Epithelial cell of proximal tubule (primary cell): ENCODE measurements around the gene PACSIN1. TPM values are rescaled to one million over a fixed set of nuclear protein-coding genes. Genes with fewer than 3 reads are reported as not detected.

Source experiments
- DNase-seq: peaks from one replicate; pipeline ENCODE4 v3.0.0-alpha.2; 2011; ENCODE audit warnings: low read depth
- H3K4me3 ChIP-seq: 2 replicates; pipeline ENCODE4 v1.5.1; 2011; ENCODE audit warnings: low read depth, mild to moderate bottlenecking, low read length
- CTCF ChIP-seq: conservative IDR thresholded peaks from 2 replicates; pipeline ENCODE4 v1.5.1; 2012; ENCODE audit warnings: low read depth, mild to moderate bottlenecking, low read length
- total RNA-seq: library from RNA; depleted of rRNA; stranded (reverse); fragments of >200 nt; gene quantifications from 2 replicates; pipeline ENCODE4 v1.2.3, GENCODE V29; 2015

The PACSIN1 gene
- total RNA-seq, 1 donor from 2014 or later, result 1.9 TPM

GRCh38 chr6:34538581-34538980 is 72.7 kb downstream of the PACSIN1 start:
- no peak for DNase-seq
- H3K4me3 ChIP-seq, result no peak overlapping the region
- no peak for TF ChIP-seq CTCF

- no peak for DNase-seq
- no peak overlapping the region for H3K4me3 ChIP-seq
- no peak for TF ChIP-seq CTCF
Observed at GRCh38 chr6:34539181-34539580, 73.3 kb downstream of the PACSIN1 start.

GRCh38 chr6:34540222-34540621 is 74.3 kb downstream of the PACSIN1 start:
- no peak for TF ChIP-seq CTCF
- DNase-seq, result no peak
- no peak overlapping the region for H3K4me3 ChIP-seq

- DNase-seq, result no peak
- H3K4me3 ChIP-seq, result no peak overlapping the region
- TF ChIP-seq CTCF, result no peak
Observed at GRCh38 chr6:34540841-34541240, 75.0 kb downstream of the PACSIN1 start.

GRCh38 chr6:34543421-34543820 is 77.5 kb downstream of the PACSIN1 start:
- no peak for DNase-seq
- no peak overlapping the region for H3K4me3 ChIP-seq
- no peak for TF ChIP-seq CTCF

- no peak for TF ChIP-seq CTCF
Observed at GRCh38 chr6:34544052-34544604, 78.3 kb downstream of the PACSIN1 start.

GRCh38 chr6:34544776-34545471 is 79.0 kb downstream of the PACSIN1 start:
- H3K4me3 ChIP-seq, result no peak overlapping the region
- DNase-seq, result no peak
- TF ChIP-seq CTCF, result no peak

More at GRCh38 chr6:34544052-34544604, 78.3 kb downstream of the PACSIN1 start:
- DNase-seq, result no peak
- H3K4me3 ChIP-seq, result no peak overlapping the region
